ENCODE results near the gene MYO1E.

- TF ChIP-seq CTCF (IDR thresholded peaks at IDR 0.05) (no peak), POLR2A (IDR thresholded peaks at IDR 0.05) (no peak), POLR2AphosphoS5 (IDR thresholded peaks at IDR 0.05) (no peak)
Observed at GRCh38 chr15:59354417-59355031, 18.1 kb downstream of the MYO1E start.

Measured in gastroesophageal sphincter (tissue), 3 donors.